Gastrocnemius medialis (tissue), 4 donors: ENCODE measurements around the gene CREG1.

Experiments used
- POLR2A ChIP-seq, 2 donors: fragments of 450-650 bp; IDR thresholded peaks; one replicate each; pipeline ENCODE4 v1.6.1; 2017; ENCODE audit warnings: antibody characterized with exemption in 2 of 2, mild to moderate bottlenecking in 2 of 2, moderate library complexity in 2 of 2
- TF ChIP-seq, protein P1 (sequence below), 5 experiments: fragments of 450-650 bp in 3 of 5; fragments of 200-600 bp in 2 of 5; sonication (generic) in 2 of 5; IDR thresholded peaks in 4 of 5; conservative IDR thresholded peaks in 1 of 5; 1 replicate in 4 of 5; 2 replicates in 1 of 5; pipeline ENCODE4 v1.5.1; 2016 to 2019; ENCODE audit warnings: antibody characterized with exemption in 5 of 5, mild to moderate bottlenecking in 3 of 5, moderate library complexity in 3 of 5

DNA sequence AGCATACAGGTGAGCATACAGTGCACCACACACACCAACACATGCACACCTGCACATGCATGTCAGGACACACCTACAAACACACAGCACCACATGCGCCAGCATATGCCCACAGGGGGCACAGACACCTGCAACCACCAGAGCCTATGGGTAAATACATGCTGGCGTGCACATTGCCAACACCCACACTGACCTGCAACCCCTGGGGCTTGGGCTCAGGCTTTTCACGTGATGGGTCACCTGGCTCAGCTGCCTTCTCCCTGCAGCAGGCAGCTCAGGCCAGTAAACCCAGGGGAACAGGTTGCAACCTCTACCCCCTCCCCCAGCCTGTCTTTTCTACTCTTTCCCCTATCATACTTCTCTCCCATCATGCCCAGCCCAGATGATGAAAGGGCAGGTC lies 43.3 kb downstream of the CREG1 start:
- TF ChIP-seq, protein P1, sequence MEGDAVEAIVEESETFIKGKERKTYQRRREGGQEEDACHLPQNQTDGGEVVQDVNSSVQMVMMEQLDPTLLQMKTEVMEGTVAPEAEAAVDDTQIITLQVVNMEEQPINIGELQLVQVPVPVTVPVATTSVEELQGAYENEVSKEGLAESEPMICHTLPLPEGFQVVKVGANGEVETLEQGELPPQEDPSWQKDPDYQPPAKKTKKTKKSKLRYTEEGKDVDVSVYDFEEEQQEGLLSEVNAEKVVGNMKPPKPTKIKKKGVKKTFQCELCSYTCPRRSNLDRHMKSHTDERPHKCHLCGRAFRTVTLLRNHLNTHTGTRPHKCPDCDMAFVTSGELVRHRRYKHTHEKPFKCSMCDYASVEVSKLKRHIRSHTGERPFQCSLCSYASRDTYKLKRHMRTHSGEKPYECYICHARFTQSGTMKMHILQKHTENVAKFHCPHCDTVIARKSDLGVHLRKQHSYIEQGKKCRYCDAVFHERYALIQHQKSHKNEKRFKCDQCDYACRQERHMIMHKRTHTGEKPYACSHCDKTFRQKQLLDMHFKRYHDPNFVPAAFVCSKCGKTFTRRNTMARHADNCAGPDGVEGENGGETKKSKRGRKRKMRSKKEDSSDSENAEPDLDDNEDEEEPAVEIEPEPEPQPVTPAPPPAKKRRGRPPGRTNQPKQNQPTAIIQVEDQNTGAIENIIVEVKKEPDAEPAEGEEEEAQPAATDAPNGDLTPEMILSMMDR (IDR thresholded peaks at IDR 0.05 in 4 of 5, conservative IDR thresholded peaks at IDR 0.05 in 1 of 5): no peak
- no peak for TF ChIP-seq POLR2A (IDR thresholded peaks at IDR 0.05)
